ENCODE measurements around the gene CCSAP.

GRCh38 chr1:229325401-229325800, 17.4 kb downstream of the CCSAP start:
- TF ChIP-seq, protein P1, sequence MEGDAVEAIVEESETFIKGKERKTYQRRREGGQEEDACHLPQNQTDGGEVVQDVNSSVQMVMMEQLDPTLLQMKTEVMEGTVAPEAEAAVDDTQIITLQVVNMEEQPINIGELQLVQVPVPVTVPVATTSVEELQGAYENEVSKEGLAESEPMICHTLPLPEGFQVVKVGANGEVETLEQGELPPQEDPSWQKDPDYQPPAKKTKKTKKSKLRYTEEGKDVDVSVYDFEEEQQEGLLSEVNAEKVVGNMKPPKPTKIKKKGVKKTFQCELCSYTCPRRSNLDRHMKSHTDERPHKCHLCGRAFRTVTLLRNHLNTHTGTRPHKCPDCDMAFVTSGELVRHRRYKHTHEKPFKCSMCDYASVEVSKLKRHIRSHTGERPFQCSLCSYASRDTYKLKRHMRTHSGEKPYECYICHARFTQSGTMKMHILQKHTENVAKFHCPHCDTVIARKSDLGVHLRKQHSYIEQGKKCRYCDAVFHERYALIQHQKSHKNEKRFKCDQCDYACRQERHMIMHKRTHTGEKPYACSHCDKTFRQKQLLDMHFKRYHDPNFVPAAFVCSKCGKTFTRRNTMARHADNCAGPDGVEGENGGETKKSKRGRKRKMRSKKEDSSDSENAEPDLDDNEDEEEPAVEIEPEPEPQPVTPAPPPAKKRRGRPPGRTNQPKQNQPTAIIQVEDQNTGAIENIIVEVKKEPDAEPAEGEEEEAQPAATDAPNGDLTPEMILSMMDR (IDR thresholded peaks at IDR 0.05; ENCODE audit: insufficient read depth, low read length) = no peak
- no peak for TF ChIP-seq POLR2AphosphoS5 (IDR thresholded peaks at IDR 0.05; ENCODE audit: low read depth)
- TF ChIP-seq REST (IDR thresholded peaks at IDR 0.05; ENCODE audit: insufficient replicate concordance, low read depth) = no peak
- no peak for TF ChIP-seq SPI1 (IDR thresholded peaks at IDR 0.05; ENCODE audit: borderline replicate concordance, low read depth)

All from HL-60 (cell line).